Occipital lobe (tissue), 2 donors: Measurements from ENCODE around the gene YAF2. TPM values are rescaled to one million over a fixed set of nuclear protein-coding genes. Genes with fewer than 3 reads are reported as not detected.
A peak's percentile ranks its signal among the peaks of the same experiment; 100 is the strongest.
"Not testable (repeated sequence)": the region's sequence is repeated elsewhere in the genome, so short reads cannot be mapped to it uniquely, and the experiment has no call there.

Experiments
- DNase-seq: peaks from one replicate; lab custom pipeline; 2025; lab: John Stamatoyannopoulos, UW
- total RNA-seq: library from RNA; depleted of rRNA; stranded (reverse); fragments of >200 nt; gene quantifications from one replicate; pipeline ENCODE4 v1.2.3, GENCODE V29; 2014

The YAF2 gene
- total RNA-seq, 1 donor from 2014 or later: 53.5 TPM

DNA sequence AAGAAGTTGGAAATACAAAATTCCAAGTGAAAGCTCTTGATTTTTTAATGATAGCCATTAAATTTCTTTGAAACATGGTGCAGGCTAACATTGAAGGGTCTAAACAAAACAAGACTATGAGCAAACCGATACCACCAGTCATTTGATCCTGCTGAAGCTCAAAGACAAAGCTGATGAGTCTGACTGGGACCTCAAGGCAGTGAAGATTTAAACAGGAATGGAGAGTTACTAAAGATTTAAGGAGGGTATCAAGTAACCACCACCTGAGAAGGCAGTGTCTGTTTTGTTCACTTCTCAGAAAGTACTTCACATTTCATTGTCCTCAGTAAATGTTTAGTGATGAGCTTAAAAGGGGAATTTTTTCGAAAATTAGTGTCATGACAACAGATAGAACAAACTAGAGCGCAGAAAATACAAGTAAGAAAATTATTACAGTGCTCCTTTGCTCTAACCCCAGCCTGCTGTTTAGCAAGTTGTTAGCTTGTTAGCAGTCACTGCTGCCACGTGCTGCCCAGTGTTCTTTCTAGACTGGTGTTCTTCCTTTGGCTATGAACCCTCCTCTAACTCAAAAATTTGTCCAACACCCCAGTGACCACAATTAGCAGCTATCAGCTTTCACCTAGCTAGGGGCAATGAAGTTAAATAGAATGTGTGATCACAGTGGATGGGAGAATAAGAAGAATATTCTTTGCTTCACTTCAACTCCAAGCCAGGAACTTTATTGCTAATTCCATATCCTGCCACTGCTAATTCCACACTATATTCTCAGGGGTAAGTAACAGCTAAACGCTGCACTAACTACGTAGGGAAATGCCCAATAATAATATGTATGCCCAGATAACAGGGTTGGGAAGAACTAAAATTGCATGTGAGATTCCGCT, 41.1 kb downstream of the YAF2 start:
- no peak for DNase-seq

DNA sequence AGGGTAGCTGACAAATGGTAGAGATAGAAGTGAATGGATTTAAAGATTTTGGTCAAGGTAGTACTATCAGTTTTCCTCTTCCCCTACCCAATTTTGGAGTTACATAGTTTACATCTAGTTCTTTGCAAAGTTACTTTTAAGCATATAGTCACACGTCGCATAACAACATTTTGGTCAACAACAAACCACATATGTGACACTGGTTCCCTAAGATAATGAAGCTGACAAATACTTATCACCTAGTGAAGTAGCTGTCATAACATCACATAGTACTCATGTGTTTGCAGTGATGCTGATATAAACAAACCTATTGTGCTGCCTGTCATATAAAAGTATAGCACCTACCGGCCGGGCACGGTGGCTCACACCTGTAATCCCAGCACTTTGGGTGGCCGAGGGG, 45.4 kb downstream of the YAF2 start:
- DNase-seq: no peak

- no peak for DNase-seq
Observed at GRCh38 chr12:42192258-42192657, 45.8 kb downstream of the YAF2 start.

DNA sequence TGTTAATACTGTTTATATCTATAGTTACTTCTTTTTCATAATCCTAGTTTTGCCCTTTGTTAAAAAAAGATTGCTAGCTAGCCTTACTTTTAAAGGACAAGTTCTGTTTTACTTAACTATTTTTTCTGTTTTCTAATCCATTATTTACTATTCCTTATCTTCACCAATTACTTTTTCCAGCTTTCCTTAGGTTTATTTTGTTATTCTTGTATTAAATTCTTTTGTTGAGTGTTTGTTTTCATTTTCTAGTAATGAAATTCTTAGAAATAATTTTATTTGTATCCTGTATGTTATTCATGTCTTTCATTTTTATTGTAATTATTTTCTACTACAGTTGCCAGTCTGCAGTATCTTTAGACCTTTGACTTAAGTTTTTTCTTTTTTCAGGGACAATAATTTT, 47.7 kb downstream of the YAF2 start:
- no peak for DNase-seq

DNA sequence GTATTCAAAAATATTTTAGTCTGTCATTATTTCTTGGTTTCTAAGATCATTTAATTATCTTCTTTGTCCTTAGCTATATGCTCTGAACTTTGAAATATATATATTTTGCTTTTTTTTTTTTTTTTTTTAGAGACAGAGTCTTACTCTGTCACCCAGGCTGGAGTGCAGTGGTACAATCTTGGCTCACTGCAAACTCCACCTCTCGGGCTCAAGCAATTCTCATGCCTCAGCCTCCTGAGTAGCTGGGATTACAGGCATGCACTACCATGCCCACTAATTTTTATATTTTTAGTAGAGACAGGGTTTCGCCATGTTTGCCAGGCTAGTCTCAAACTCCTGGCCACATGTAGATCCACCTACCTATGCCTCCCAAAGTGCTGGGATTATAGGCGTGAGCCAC, 49.8 kb downstream of the YAF2 start:
- DNase-seq: not testable (repeated sequence)

DNA sequence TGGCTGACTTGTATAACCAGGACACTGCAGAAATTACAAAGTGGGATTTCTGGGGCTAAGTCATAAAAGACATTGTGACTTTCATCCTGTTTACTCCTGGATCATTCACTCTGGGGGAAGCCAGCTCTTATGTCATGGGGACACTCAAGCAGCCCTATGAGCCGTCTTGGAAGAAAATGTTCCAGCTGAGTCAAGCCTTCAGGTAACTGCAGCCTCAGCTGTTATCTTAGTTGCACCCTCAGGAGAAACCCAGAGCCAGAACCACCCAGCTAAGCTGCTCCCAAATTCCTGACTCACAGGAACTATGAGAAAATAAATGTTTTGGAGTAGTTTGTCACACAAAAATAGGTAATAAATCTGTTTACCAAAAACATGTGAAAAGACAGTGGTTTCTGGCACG, 50.2 kb downstream of the YAF2 start:
- no peak for DNase-seq

GRCh38 chr12:42186793-42187192, 51.3 kb downstream of the YAF2 start:
- no peak for DNase-seq

GRCh38 chr12:42182394-42182793, 55.7 kb downstream of the YAF2 start:
- DNase-seq: no peak

- no peak for DNase-seq
Observed at GRCh38 chr12:42180990-42181596, 57.0 kb downstream of the YAF2 start.

GRCh38 chr12:42178101-42178500, 59.9 kb downstream of the YAF2 start:
- no peak for DNase-seq

GRCh38 chr12:42174978-42175377, 63.1 kb downstream of the YAF2 start:
- no peak for DNase-seq

GRCh38 chr12:42173961-42174521, 64.0 kb downstream of the YAF2 start:
- DNase-seq: no peak

DNA sequence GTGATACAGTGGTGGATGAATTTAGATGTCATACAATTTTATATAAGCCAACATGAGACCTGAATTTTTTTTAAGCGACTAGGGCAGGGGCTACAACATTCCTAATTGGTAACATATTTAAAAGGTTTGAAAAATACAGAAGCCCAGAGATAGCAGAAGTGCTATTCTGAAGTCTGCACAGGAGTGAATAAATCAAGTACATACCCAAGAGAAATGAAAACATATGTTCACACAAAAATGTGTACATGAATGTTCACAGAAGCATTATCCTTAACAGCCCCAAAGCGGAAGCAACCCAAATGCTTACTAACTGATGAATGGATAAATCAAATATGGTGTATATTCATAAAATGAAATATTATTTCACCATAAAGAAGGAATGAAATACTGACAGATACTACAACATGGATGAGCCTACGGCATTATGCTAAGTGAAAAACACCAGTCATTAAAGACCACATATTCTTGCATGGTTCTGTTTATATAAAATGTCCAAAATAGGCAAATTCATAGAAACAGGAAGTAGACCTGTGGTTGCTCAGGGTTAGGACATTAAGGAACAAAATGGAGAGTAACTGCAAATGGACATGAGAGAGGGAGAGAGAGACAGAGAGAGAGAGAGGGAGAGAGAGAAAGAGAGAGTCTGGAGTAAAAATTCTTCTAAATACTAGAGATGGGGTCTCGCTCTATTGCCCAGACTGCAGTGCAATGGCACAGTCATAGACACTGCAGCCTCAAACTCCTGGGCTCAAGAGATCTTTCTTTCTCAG, 65.4 kb downstream of the YAF2 start:
- DNase-seq: no peak

- no peak for DNase-seq
Observed at GRCh38 chr12:42167711-42168110, 70.3 kb downstream of the YAF2 start.

DNA sequence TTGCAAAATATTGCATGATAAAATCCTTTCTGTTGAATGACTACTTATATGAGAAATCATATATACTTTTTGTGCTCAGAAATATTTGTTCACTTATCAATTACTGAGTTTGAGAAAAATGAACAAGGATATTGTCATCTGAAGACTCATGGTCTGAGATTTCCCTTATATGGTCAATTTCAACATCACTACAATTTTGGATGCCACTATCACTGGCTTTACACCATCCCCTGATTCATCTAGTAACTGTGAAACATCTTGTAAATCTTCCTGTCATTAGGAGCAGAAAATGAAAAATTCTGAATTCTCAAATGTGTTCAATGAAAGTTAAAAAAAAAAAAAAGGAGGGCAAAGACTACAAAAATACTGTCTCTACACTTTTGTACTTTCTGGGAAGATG, 71.5 kb downstream of the YAF2 start:
- DNase-seq: no peak

- no peak for DNase-seq
Observed at GRCh38 chr12:42163913-42164312, 74.1 kb downstream of the YAF2 start.

- no peak for DNase-seq
Observed at GRCh38 chr12:42162965-42163364, 75.1 kb downstream of the YAF2 start.

GRCh38 chr12:42162193-42162592, 75.9 kb downstream of the YAF2 start:
- no peak for DNase-seq

DNA sequence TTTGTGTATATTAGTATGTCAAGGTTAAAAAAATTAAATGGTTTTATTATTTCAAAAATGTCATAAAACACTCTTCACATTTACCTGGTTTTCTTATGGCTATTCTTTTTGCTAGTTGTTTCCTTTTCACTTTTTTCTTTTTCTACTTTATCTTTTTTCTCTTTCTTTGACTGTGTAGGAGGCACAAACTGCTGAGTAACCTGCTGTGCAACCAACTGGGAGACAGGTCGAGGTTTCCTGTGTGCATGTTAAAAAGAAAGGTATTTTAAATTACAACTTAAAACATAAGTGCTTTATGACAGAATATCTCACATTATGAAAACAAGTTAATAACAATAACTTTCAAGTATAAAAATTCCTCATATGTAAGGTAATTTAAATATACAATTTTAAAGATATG, 76.5 kb downstream of the YAF2 start:
- DNase-seq: no peak

GRCh38 chr12:42156232-42156631, 81.8 kb downstream of the YAF2 start:
- DNase-seq: no peak

DNA sequence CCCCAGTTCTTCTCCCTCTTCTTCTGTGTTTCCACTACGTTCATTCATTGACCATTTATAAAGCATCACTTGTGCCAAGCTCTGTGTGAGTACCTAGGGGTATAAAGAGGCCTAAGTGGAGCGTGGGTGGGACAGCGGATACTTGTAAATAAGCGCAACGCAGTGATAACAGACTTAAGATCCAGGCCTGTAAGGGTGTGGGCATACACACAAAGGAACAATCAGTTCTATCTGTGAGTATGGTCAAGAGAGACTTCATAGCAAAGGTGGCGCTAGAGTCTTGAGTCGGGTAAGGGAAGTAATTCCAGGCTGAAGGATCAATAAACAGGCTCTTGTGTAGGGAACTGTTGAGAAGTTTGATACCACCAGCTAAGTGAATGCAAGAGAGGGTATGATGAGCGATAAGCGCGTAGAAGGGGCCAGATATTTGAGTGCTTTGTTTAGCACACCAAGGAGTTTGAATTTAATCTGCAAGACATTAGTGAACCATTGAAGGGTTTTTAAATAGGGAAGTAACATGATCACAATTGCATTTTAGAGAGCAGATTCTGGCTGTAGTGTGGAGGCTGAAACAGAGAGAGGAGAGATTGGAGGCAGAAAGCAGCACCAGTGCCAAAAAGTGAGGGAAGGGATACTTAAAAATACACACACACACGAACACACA, 92.4 kb downstream of the YAF2 start:
- no peak for DNase-seq

DNA sequence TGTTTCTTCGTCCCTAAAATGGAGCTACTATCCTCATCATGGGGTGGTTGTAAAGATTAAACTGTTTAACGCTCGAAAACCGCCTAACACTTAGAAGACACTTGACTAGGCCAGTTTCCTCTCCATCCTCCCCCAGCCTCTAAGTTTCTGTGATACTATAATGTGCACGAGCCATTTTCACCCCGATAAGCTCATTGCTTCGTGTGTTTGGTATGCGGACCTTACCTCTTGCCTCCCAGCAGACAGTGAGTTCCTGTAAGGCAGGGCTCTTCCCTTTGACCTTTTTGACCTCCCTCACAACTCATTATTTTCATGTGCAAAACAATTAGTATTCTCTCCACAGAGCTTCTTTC, 92.9 kb downstream of the YAF2 start:
- peak; percentile 19 for DNase-seq
